Measurements from ENCODE around the gene FSTL5. TPM values are rescaled to one million over a fixed set of nuclear protein-coding genes. Genes with fewer than 3 reads are reported as not detected.

FSTL5 gene
- total RNA-seq, 1 donor from 2014 or later = 0.08 TPM

- no peak for DNase-seq (ENCODE audit: low spot score)
- Mint-ChIP-seq H3K9me3 (ENCODE audit: unreplicated experiment) (no peaks in the 10 kb centered on the region), H3K4me1 (ENCODE audit: unreplicated experiment) (no peaks in the 10 kb centered on the region), H3K4me3 (ENCODE audit: unreplicated experiment) (no peak overlapping the region), H3K36me3 (ENCODE audit: low read depth, unreplicated experiment) (no peaks in the 10 kb centered on the region), H3K27me3 (ENCODE audit: unreplicated experiment) (no peaks in the 10 kb centered on the region), H3K27ac (ENCODE audit: unreplicated experiment) (no peak overlapping the region)
- TF ChIP-seq CTCF (IDR thresholded peaks at IDR 0.05; ENCODE audit: unreplicated experiment) = no peak
Measured at GRCh38 chr4:162010362-162010761, 153.4 kb downstream of the FSTL5 start.

GRCh38 chr4:161992317-161992716 is 171.5 kb downstream of the FSTL5 start:
- DNase-seq (ENCODE audit: low spot score) = no peak
- no peaks in the 10 kb centered on the region for H3K27me3 Mint-ChIP-seq (ENCODE audit: unreplicated experiment)
- no peaks in the 10 kb centered on the region for H3K36me3 Mint-ChIP-seq (ENCODE audit: low read depth, unreplicated experiment)
- H3K4me1 Mint-ChIP-seq (ENCODE audit: unreplicated experiment) = peaks cover 10% of the 10 kb centered on the region
- H3K9me3 Mint-ChIP-seq (ENCODE audit: unreplicated experiment) = no peaks in the 10 kb centered on the region
- TF ChIP-seq CTCF (IDR thresholded peaks at IDR 0.05; ENCODE audit: unreplicated experiment) = no peak
- no peak overlapping the region for H3K4me3 Mint-ChIP-seq (ENCODE audit: unreplicated experiment)
- H3K27ac Mint-ChIP-seq (ENCODE audit: unreplicated experiment) = no peak overlapping the region

GRCh38 chr4:161991811-161992210 is 172.0 kb downstream of the FSTL5 start:
- H3K36me3 Mint-ChIP-seq (ENCODE audit: low read depth, unreplicated experiment) = no peaks in the 10 kb centered on the region
- no peak overlapping the region for H3K27ac Mint-ChIP-seq (ENCODE audit: unreplicated experiment)
- TF ChIP-seq CTCF (IDR thresholded peaks at IDR 0.05; ENCODE audit: unreplicated experiment) = no peak
- no peak for DNase-seq (ENCODE audit: low spot score)
- no peaks in the 10 kb centered on the region for H3K9me3 Mint-ChIP-seq (ENCODE audit: unreplicated experiment)
- peaks cover 10% of the 10 kb centered on the region for H3K4me1 Mint-ChIP-seq (ENCODE audit: unreplicated experiment)
- no peak overlapping the region for H3K4me3 Mint-ChIP-seq (ENCODE audit: unreplicated experiment)
- H3K27me3 Mint-ChIP-seq (ENCODE audit: unreplicated experiment) = no peaks in the 10 kb centered on the region

- DNase-seq (ENCODE audit: low spot score) = no peak
- no peak overlapping the region for H3K27ac Mint-ChIP-seq (ENCODE audit: unreplicated experiment)
- H3K36me3 Mint-ChIP-seq (ENCODE audit: low read depth, unreplicated experiment) = no peaks in the 10 kb centered on the region
- H3K4me1 Mint-ChIP-seq (ENCODE audit: unreplicated experiment) = peaks cover 10% of the 10 kb centered on the region
- no peaks in the 10 kb centered on the region for H3K9me3 Mint-ChIP-seq (ENCODE audit: unreplicated experiment)
- no peak for TF ChIP-seq CTCF (IDR thresholded peaks at IDR 0.05; ENCODE audit: unreplicated experiment)
- H3K4me3 Mint-ChIP-seq (ENCODE audit: unreplicated experiment) = no peak overlapping the region
- H3K27me3 Mint-ChIP-seq (ENCODE audit: unreplicated experiment) = no peaks in the 10 kb centered on the region
Measured at GRCh38 chr4:161990721-161991120, 173.1 kb downstream of the FSTL5 start.

GRCh38 chr4:161988946-161989345 is 174.9 kb downstream of the FSTL5 start:
- Mint-ChIP-seq H3K27me3 (ENCODE audit: unreplicated experiment) (no peaks in the 10 kb centered on the region), H3K36me3 (ENCODE audit: low read depth, unreplicated experiment) (no peaks in the 10 kb centered on the region), H3K9me3 (ENCODE audit: unreplicated experiment) (no peaks in the 10 kb centered on the region), H3K27ac (ENCODE audit: unreplicated experiment) (no peak overlapping the region), H3K4me3 (ENCODE audit: unreplicated experiment) (no peak overlapping the region), H3K4me1 (ENCODE audit: unreplicated experiment) (peaks cover 10% of the 10 kb centered on the region)
- TF ChIP-seq CTCF (IDR thresholded peaks at IDR 0.05; ENCODE audit: unreplicated experiment) = no peak
- DNase-seq (ENCODE audit: low spot score) = no peak
